ENCODE results near the gene COL2A1.

The COL2A1 gene

DNA sequence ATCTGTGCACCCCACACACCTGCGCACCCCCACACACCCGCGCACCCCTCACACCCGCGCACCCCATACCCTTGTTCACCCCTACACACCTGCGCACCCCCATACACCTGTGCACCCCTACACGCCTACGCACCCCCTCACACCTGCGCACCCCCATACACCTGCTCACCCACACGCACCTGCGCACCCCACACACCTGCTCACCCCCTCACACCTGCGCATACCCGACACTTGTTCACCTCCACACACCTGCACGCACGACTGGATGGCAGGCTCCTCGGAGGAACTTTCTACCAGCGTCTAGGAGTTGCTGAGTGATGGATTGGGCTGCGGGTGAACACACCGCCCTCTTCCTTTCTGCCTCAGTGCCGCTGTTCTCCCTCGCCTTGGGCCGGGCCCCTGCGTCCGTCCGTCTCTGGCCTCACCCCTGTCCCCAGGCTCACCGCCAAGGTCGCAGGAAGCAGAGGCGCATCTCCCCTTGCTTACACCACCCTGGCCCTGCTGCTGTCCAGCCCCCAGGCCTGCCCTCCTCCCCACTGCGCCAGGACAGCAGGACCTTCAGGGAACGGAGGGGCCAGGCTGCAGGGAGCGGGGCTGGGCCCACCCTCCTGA, 61.6 kb downstream of the COL2A1 start:
- no peak for DNase-seq

DNA sequence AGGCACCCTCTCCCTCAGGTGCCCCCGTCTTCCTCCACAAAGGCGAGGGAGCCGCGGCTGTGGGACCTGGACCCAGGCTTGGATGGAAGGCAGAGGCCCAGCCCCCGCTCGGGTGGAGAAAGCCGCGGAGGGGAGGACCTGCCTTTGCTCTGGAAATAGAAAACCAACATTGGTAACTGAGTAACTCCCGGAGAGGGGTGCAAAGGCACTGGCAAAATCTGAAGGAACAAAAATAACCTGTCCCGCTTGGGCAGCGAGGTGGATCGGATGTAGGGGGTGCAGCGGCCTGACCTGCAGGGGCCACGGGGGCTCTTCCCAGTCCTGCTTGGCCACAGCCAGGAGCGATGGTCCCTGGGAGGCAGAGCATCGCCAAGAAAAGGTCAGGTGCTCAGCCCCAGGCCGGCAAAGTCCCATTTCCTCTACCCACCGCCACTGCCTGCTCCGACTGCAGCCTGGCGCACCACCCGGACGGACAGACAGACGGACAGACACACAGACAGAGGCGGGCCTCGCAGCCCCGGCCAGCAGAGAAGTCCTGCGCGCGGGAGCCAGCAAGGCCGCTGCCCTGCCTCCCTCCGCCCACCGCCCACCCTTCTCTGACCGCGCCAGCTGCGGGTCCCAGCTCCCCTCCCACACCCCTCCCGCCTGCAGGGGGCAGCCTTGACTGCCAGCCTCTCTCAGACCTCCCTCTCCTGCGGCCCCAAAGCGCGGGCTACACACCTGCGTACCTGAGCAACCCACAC, 62.2 kb downstream of the COL2A1 start:
- peak; percentile 55 for DNase-seq

DNA sequence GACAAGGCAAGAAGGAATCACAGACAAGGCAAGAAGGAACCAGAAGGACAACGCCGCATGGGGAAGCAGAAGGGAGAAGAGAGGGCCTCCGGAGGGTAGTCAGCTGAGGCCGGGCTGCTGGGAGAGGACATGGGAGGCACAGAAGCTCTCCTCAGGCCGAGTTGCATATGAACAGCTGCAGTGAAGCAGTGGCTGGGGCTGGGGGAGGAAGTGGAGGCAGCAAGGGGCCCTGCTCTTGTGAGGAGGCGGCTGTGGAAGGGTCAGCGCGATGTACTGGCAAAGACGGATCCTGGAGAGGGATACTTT, 62.8 kb downstream of the COL2A1 start:
- DNase-seq, result no peak

DNA sequence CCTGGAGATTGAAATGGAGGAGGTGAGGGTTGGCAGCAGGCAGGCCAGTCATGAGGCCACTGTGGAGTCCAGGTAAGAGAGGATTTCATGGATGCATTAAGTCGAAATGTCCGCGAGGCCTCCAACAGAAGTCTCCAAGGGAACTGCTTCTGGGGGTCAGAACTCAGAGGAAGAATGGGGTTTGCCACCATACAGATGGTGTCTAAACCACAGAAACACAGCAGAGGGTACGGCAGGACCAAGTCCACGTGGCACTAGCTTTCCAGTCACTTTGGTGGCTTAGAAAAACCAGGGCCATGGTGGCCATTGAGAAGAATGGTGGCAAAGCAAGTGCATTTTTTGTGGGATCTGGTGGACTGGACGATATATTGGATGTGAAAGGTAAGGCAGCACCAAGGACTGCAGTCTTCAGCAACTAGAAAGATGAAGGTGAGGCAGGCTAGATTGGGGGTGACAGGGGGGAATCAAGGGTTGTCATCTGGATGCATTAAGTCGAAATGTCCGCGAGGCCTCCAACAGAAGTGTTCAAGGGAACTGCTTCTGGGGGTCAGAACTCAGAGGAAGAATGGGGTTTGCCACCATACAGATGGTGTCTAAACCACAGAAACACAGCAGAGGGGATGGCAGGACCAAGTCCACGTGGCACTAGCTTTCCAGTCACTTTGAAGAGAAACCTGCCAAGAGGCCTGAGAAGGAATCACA, 63.4 kb downstream of the COL2A1 start:
- DNase-seq, result no peak

DNA sequence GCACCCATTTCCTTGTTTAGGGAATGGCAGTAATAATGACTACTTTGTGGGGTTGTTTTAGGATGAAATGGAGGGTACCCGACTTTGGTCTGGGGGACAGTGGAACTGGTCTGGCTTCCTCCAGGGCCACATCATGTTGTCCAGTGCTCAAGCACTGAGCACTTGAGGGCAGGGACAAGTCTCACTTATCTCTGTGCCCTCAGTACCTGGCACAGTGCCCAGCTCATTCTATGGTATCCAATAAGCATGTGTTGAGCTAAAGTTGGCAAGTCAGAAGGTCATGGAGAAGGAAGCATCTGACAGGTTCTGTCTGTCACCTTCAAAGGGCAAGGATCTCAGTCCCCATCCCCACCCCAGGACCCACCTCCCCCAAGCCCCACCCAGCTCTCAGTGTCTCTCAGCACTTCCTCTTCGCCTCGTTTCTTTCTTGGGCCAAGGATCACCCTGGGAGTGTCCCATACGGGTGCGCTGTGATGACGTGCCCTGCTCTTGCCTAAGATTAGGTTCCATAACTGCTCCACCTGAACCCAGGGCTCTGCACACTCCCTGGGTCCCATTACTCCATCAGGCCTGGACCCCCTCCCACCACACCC, 65.2 kb downstream of the COL2A1 start:
- no peak for DNase-seq

DNA sequence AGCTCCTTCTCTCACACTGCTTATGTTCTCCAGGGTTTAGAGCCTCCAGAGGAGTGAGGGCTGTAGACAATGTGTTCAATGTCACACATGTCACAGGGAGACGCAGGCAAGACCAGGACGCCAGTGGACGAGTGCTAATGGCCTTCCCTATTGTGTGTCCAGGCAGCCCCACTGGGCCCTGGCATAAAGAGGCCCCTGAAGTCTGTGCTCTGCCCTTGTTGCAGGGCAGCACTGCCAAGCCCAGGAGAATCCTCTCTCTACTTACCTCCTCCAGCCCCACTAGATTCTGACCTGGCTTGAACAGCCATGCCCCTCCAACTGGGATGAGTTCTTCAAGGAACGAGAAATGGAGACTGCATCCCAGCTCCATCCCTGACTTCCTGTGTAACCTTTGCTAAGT, 65.7 kb downstream of the COL2A1 start:
- DNase-seq, result no peak

DNA sequence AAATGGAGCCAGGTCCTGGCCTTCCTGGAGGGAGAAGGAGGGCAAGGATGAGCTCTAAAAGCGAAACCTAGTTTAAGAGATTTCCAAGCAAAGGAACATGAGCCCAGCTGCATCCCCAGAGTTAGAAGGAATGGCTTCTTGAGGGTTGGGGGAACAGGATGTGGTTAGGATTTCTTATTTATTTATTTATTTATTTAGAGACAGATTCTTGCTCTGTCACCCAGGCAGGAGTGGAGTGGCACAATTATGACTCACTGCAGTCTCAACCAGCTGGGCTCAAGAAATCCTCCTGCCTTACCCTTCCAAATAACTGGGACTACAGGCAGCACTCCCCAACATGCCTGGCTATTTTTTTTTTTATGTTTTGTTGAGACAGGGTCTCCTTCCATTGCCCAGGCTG, 66.2 kb downstream of the COL2A1 start:
- no peak for DNase-seq

DNA sequence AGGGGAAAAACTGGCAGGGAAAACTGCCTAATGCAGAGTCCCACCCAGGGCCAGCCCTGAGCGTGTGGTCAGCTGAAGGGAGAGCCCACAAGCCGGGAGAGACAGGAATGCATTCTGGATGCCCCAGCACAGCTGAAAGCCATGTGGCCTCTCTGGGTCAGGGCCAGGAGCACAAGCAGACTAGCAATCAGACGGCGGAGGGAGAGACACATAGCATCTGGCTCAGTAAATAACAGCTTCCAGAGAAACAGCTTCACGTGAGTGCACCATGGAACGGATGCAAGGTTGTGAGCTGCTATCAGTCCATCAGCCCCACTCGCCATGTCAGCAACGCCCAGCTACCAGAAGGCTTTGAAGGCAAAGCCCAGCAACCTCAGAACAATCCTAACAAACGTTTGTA, 69.1 kb downstream of the COL2A1 start:
- DNase-seq, result no peak

DNA sequence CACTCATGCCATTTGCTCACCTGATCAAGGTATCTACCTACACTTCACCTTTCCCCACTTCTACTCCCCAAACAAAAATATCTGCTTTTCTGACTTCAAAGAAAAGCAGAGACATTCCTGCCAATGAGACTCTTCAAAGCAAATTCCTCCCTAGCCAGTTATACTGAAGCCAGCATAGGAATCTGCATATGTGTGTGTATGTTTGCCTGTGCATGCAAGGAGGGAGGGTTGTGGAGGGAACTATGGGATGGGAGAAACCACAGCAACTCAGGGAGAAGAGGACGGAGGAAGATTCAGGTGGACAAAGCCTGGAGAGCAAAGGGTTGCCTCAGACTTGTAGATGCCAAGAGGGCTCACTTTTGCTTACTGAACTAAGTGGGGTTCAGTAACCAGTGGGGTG, 73.1 kb downstream of the COL2A1 start:
- DNase-seq, result no peak

DNA sequence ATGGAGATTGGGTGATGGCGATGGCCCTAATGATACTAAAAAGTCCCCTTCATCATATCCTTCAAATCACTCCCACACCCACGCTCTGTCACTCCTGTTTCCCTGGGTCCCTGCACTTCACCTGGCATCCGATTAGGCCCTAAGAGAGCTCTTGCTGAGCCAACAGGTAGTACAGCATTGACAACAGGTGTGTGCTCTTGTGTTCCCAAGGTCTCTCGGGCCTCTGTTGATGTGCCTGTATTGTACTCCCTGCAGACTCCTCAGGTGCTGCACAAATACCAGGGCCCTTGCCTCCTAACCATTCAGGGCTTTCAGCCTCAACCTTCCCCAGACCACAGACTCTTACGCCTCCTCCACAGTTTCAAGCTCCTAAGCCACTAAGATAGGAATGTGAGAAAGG, 73.6 kb downstream of the COL2A1 start:
- no peak for DNase-seq

DNA sequence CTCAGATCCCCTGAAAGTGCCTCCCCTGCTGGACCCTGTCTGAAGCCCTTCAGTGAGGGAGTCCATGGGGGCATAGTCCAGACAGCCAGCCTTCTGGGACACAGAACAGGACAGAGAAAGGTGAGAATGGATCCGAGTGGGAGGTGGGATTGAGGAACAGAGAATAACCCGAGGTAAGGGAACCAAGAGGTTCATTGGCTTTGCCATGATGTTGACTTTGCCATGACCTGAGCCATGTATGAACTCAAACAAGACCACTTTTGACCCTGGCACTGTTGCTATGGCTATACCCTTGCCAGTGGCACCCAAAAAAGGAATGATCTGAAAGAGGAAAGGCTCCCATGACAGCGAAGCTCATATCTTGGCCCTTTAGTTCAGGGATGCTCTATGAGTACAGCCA, 76.9 kb downstream of the COL2A1 start:
- DNase-seq, result no peak
